GM19351 (cell line): ENCODE data around the gene BABAM2.
A peak's percentile ranks its signal among the peaks of the same experiment; 100 is the strongest.
"Not testable (repeated sequence)": the region's sequence is repeated elsewhere in the genome, so short reads cannot be mapped to it uniquely, and the experiment has no call there.

Experiments
- ATAC-seq: cut with Tn5 transposase; IDR thresholded peaks from one replicate; pipeline ENCODE4 v1.9.1; 2021; ENCODE audit warnings: mild to moderate bottlenecking, moderate library complexity; ENCODE audit not compliant: unreplicated experiment

Gene BABAM2

GRCh38 chr2:27890146-27890923 is at the start of gene BABAM2, which contains the start of gene RBKS:
TSS of gene BABAM2 (plus strand) at chr2:27890729. CDS start at chr2:27894557, 3,828 bp downstream.
TSS of gene RBKS (minus strand) at chr2:27890387. CDS start at chr2:27890345, 42 bp downstream.
- peak; percentile 67 for ATAC-seq

- ATAC-seq: no peak
These were observed 47.6 kb upstream of the BABAM2 start for GRCh38 chr2:27842894-27843293.

GRCh38 chr2:27843992-27844391 is 46.5 kb upstream of the BABAM2 start:
- ATAC-seq: no peak

GRCh38 chr2:27844821-27845255 is 45.7 kb upstream of the BABAM2 start:
- no peak for ATAC-seq

GRCh38 chr2:27847333-27847732 is 43.2 kb upstream of the BABAM2 start:
- no peak for ATAC-seq

- ATAC-seq: no peak
These were observed 40.8 kb upstream of the BABAM2 start for GRCh38 chr2:27849558-27850205.

GRCh38 chr2:27852691-27853090 is 37.8 kb upstream of the BABAM2 start:
- no peak for ATAC-seq

GRCh38 chr2:27854229-27854862 is 36.2 kb upstream of the BABAM2 start:
- ATAC-seq: no peak

- ATAC-seq: no peak
These were observed 35.1 kb upstream of the BABAM2 start for GRCh38 chr2:27855476-27855875.

- ATAC-seq: no peak
These were observed 34.1 kb upstream of the BABAM2 start for GRCh38 chr2:27856386-27856785.

GRCh38 chr2:27856956-27857355 is 33.6 kb upstream of the BABAM2 start:
- ATAC-seq: no peak

GRCh38 chr2:27857417-27858172 is 32.9 kb upstream of the BABAM2 start:
- ATAC-seq: no peak

GRCh38 chr2:27860111-27860510 is 30.4 kb upstream of the BABAM2 start:
- no peak for ATAC-seq

GRCh38 chr2:27863146-27863545 is 27.4 kb upstream of the BABAM2 start:
- ATAC-seq: no peak

GRCh38 chr2:27863955-27864354 is 26.6 kb upstream of the BABAM2 start:
- not testable (repeated sequence) for ATAC-seq

GRCh38 chr2:27866237-27866636 is 24.3 kb upstream of the BABAM2 start:
- no peak for ATAC-seq

- ATAC-seq: no peak
These were observed 20.8 kb upstream of the BABAM2 start for GRCh38 chr2:27869763-27870162.

GRCh38 chr2:27870724-27871123 is 19.8 kb upstream of the BABAM2 start:
- no peak for ATAC-seq

- ATAC-seq: no peak
These were observed 18.7 kb upstream of the BABAM2 start for GRCh38 chr2:27871802-27872201.

GRCh38 chr2:27873091-27873490 is 17.4 kb upstream of the BABAM2 start:
- ATAC-seq: no peak
